SK-N-SH treated with all-trans-retinoic acid at 6 μM for 48 hours (cell line): Measurements from ENCODE around the gene UBAP1.

ENCODE experiments used
- ARNTL ChIP-seq: fragments of 450-650 bp; formaldehyde crosslinking; IDR thresholded peaks from 2 replicates; pipeline ENCODE4 v1.5.0; 2020; ENCODE audit warnings: low read depth, mild to moderate bottlenecking, moderate library complexity, borderline replicate concordance
- GLIS3 ChIP-seq: fragments of 250-450 bp; sonication (Bioruptor Pico); IDR thresholded peaks from 2 replicates; pipeline ENCODE4 v1.5.0; 2020; ENCODE audit warnings: mild to moderate bottlenecking, moderate library complexity
- ISL1 ChIP-seq: fragments of 250-450 bp; sonication (Bioruptor Pico); IDR thresholded peaks from 2 replicates; pipeline ENCODE4 v2.1.2; 2022; ENCODE audit warnings: mild to moderate bottlenecking, moderate library complexity
- RARB ChIP-seq: fragments of 250-450 bp; sonication (Bioruptor Pico); IDR thresholded peaks from 2 replicates; pipeline ENCODE4 v1.8.0; 2021; ENCODE audit warnings: mild to moderate bottlenecking, moderate library complexity
- TCF4 ChIP-seq: fragments of 250-450 bp; sonication (Bioruptor Pico); IDR thresholded peaks from 2 replicates; pipeline ENCODE4 v1.8.0; 2021; ENCODE audit warnings: mild to moderate bottlenecking, moderate library complexity, borderline replicate concordance
- TOX ChIP-seq: fragments of 250-450 bp; sonication (Bioruptor Pico); IDR thresholded peaks from 2 replicates; pipeline ENCODE4 v1.8.0; 2021; ENCODE audit warnings: mild to moderate bottlenecking, moderate library complexity, borderline replicate concordance
- ZFP3 ChIP-seq: fragments of 250-450 bp; sonication (Bioruptor Pico); IDR thresholded peaks from 2 replicates; pipeline ENCODE4 v1.5.0; 2020; ENCODE audit warnings: mild to moderate bottlenecking, moderate library complexity
- ZFP30 ChIP-seq: fragments of 450-650 bp; formaldehyde crosslinking; IDR thresholded peaks from 2 replicates; pipeline ENCODE4 v1.5.0; 2022; ENCODE audit warnings: mild to moderate bottlenecking, moderate library complexity
- ZNF565 ChIP-seq: fragments of 450-650 bp; formaldehyde crosslinking; conservative IDR thresholded peaks from 2 replicates; pipeline ENCODE4 v1.5.0; 2020; ENCODE audit warnings: low read depth, mild to moderate bottlenecking, moderate library complexity
- TF ChIP-seq, protein P1 (sequence below): fragments of 250-450 bp; sonication (Bioruptor Pico); IDR thresholded peaks from 2 replicates; pipeline ENCODE4 v1.8.0; 2021; ENCODE audit warnings: low read depth, mild to moderate bottlenecking, moderate library complexity, borderline replicate concordance
- TF ChIP-seq, protein P2 (sequence below): fragments of 250-450 bp; sonication (Bioruptor Pico); IDR thresholded peaks from 2 replicates; pipeline ENCODE4 v1.8.0; 2020; ENCODE audit warnings: mild to moderate bottlenecking, moderate library complexity, borderline replicate concordance
- TF ChIP-seq, protein P3 (sequence below): fragments of 250-450 bp; sonication (Bioruptor Pico); IDR thresholded peaks from 2 replicates; pipeline ENCODE4 v1.5.1; 2020; ENCODE audit warnings: low read depth, mild to moderate bottlenecking, moderate library complexity

DNA sequence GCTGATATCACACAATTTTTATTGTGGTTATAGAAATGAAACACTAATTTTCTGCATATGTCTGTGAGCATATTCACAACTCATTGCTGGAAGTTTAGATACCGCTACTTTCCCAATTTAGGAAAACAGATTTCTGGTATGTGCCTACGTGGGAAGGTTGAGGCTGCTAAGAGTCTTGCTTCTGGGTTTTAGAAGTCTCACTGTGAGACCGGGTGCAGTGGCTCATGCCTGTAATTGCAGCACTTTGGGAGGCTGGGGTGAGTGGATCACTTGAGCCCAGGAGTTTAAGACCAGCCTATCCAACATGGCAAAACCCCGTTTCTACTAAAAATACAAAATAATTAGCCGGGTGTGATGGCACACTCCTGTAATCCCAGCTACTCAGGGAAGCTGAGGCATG, 39.6 kb downstream of the UBAP1 start:
- TF ChIP-seq, protein P1, sequence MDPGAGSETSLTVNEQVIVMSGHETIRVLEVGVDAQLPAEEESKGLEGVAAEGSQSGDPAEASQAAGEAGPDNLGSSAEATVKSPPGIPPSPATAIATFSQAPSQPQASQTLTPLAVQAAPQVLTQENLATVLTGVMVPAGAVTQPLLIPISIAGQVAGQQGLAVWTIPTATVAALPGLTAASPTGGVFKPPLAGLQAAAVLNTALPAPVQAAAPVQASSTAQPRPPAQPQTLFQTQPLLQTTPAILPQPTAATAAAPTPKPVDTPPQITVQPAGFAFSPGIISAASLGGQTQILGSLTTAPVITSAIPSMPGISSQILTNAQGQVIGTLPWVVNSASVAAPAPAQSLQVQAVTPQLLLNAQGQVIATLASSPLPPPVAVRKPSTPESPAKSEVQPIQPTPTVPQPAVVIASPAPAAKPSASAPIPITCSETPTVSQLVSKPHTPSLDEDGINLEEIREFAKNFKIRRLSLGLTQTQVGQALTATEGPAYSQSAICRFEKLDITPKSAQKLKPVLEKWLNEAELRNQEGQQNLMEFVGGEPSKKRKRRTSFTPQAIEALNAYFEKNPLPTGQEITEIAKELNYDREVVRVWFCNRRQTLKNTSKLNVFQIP (CRISPR knock-in tag): no peak
- TF ChIP-seq, protein P2, sequence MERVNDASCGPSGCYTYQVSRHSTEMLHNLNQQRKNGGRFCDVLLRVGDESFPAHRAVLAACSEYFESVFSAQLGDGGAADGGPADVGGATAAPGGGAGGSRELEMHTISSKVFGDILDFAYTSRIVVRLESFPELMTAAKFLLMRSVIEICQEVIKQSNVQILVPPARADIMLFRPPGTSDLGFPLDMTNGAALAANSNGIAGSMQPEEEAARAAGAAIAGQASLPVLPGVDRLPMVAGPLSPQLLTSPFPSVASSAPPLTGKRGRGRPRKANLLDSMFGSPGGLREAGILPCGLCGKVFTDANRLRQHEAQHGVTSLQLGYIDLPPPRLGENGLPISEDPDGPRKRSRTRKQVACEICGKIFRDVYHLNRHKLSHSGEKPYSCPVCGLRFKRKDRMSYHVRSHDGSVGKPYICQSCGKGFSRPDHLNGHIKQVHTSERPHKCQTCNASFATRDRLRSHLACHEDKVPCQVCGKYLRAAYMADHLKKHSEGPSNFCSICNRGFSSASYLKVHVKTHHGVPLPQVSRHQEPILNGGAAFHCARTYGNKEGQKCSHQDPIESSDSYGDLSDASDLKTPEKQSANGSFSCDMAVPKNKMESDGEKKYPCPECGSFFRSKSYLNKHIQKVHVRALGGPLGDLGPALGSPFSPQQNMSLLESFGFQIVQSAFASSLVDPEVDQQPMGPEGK: no peak
- TF ChIP-seq GLIS3 (CRISPR knock-in tag) (no peak), ISL1 (CRISPR knock-in tag) (no peak), ZNF565 (CRISPR knock-in tag) (no peak), RARB (CRISPR knock-in tag) (no peak), ARNTL (CRISPR knock-in tag) (no peak), TCF4 (CRISPR knock-in tag) (no peak), ZFP3 (CRISPR knock-in tag) (no peak), TOX (CRISPR knock-in tag) (no peak), ZFP30 (CRISPR knock-in tag) (no peak)
- TF ChIP-seq, protein P3, sequence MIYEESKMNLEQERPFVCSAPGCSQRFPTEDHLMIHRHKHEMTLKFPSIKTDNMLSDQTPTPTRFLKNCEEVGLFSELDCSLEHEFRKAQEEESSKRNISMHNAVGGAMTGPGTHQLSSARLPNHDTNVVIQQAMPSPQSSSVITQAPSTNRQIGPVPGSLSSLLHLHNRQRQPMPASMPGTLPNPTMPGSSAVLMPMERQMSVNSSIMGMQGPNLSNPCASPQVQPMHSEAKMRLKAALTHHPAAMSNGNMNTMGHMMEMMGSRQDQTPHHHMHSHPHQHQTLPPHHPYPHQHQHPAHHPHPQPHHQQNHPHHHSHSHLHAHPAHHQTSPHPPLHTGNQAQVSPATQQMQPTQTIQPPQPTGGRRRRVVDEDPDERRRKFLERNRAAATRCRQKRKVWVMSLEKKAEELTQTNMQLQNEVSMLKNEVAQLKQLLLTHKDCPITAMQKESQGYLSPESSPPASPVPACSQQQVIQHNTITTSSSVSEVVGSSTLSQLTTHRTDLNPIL: no peak
